ENCODE data around the gene TMEM212. TPM values are rescaled to one million over a fixed set of nuclear protein-coding genes. Genes with fewer than 3 reads are reported as not detected.

The TMEM212 gene
- total and polyA plus RNA-seq, 9 of the 15 experiments (the other 6 are each of a cell fraction or from before 2014, with no cell fraction given), result not detected

DNA sequence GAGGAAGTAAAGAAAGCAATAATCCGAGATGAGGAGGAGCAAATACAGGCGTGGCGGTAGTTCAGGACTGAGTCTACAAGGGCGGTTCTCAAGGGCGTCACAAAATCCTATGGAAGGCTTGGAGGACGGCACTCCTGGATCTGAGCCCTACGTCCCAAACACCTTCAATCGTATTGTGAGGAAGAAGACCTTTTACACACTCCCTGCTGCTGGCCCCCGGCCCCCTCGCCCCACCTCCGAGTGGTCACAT lies 33.6 kb upstream of the TMEM212 start (continued):
- TF ChIP-seq ZBTB33 (CRISPR knock-in tag; IDR thresholded peaks at IDR 0.05) (peak; percentile 76), FOXM1 (IDR thresholded peaks at IDR 0.05; ENCODE audit: low read depth) (no peak), FOXM1 (CRISPR knock-in tag; IDR thresholded peaks at IDR 0.05; ENCODE audit: low read depth) (no peak), KLF1 (tag; IDR thresholded peaks at IDR 0.05) (no peak), ZZZ3 (IDR thresholded peaks at IDR 0.05) (no peak), HDGF (IDR thresholded peaks at IDR 0.05) (no peak), AFF1 (IDR thresholded peaks at IDR 0.05; ENCODE audit: low read depth in 1 of 2, partially characterized antibody in 2 of 2) (peak in 1 of 2 experiments; percentile 74), RFX1 (IDR thresholded peaks at IDR 0.05) (no peak)
- TF ChIP-seq, protein P1, sequence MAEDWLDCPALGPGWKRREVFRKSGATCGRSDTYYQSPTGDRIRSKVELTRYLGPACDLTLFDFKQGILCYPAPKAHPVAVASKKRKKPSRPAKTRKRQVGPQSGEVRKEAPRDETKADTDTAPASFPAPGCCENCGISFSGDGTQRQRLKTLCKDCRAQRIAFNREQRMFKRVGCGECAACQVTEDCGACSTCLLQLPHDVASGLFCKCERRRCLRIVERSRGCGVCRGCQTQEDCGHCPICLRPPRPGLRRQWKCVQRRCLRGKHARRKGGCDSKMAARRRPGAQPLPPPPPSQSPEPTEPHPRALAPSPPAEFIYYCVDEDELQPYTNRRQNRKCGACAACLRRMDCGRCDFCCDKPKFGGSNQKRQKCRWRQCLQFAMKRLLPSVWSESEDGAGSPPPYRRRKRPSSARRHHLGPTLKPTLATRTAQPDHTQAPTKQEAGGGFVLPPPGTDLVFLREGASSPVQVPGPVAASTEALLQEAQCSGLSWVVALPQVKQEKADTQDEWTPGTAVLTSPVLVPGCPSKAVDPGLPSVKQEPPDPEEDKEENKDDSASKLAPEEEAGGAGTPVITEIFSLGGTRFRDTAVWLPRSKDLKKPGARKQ (CRISPR knock-in tag; IDR thresholded peaks at IDR 0.05), result no peak
- TF ChIP-seq, protein P2, sequence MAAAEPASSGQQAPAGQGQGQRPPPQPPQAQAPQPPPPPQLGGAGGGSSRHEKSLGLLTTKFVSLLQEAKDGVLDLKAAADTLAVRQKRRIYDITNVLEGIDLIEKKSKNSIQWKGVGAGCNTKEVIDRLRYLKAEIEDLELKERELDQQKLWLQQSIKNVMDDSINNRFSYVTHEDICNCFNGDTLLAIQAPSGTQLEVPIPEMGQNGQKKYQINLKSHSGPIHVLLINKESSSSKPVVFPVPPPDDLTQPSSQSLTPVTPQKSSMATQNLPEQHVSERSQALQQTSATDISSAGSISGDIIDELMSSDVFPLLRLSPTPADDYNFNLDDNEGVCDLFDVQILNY (CRISPR knock-in tag; IDR thresholded peaks at IDR 0.05), result no peak
